Activated CD8-positive, alpha-beta memory T cell treated with anti-CD3 and anti-CD28 coated beads for 48 hours (primary cell): ENCODE measurements around the gene ATP5F1C.
"Not testable (repeated sequence)": the region's sequence is repeated elsewhere in the genome, so short reads cannot be mapped to it uniquely, and the experiment has no call there.

Experiments used
- DNase-seq, 3 experiments: peaks; one replicate each; pipeline ENCODE4 v3.0.0-alpha.2; 2020; ENCODE audit warnings: low read depth in 2 of 3, low spot score in 2 of 3

Gene ATP5F1C

DNA sequence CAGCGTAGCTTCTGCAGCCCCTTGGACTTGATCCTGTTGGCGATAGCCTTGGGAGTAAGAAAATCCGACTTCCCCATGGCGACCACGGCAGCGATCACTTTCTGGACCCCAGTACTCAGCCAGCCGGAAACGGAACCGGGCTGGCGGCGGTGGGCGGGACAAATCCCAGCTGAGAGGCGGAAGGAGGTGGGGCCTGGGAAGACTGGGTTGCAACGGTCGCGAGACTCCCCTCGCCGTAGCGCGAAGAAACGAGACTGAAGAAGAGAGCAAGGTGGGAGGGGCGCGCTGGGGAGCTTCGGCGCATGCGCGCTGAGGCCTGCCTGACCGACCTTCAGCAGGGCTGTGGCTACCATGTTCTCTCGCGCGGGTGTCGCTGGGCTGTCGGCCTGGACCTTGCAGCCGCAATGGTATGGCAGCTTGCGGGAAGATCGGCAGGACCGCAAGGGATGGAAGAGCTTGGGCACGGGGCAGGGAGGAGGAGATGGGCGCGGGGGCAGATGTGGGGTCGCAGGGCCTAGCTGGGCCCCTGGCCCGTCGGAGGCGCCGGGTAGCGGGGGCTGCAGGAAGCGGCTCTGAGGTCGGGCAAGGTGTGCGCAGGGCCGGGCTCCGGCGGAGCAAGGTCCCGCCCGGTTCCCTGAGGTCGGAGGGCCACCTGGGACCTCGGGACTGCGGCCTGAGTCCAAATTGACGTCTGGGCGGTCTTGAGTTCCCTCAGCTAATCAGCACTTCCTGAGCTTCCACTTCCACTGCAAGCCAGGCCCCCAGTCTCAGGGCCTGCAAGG is at the start of gene ATP5F1C, which contains the start of gene KIN:
ATP5F1C (plus strand) TSS at position 321 of the 782 bp plus-strand sequence; CDS start at position 352, 31 bp downstream.
KIN (minus strand) TSS at position 137 of the 782 bp plus-strand sequence; CDS start at position 77, 60 bp downstream.
- DNase-seq: peak; percentile 92 to 96 (median 93)

DNA sequence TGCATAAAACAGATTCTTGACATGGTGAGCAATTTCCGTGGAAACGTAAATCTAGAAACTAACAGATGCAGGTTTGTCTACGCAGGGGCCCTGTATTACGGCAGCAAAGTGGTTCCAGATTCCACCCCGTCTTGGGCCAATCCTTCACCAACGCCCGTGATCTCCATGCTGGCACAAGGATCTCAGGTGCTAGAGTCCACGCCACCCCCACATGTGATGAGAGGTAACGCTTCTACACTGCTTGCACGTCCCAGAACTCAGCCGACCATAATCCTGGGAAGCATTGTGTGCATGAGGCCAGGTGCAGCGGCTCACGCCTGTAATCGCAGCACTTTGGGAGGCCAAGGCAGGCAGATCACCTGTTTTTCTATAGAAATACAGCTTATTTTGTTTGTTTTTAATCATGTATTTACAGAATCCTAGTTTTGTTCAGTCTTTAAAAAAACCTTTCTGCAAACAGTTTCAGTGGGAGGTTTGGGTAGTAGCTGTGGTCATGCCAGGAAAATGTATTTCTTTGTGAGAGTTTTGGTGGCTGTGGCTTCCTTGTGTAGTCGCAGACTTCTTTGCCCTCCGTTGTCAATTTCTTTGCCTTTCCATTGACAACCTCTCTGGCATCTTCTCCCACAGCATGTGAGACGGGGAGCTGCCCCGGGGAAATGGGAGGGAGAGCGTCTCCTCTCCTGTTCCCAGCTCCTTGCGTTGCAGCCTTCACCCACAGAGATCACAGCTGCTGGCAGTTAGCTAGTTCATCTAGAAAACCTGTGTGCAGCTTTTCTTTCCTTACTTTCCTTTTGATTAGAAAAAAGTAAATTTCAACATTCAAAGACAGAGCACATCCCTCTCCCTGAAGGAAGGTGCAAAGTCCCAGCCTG is 49.2 kb upstream of the ATP5F1C start:
- DNase-seq: no peak

DNA sequence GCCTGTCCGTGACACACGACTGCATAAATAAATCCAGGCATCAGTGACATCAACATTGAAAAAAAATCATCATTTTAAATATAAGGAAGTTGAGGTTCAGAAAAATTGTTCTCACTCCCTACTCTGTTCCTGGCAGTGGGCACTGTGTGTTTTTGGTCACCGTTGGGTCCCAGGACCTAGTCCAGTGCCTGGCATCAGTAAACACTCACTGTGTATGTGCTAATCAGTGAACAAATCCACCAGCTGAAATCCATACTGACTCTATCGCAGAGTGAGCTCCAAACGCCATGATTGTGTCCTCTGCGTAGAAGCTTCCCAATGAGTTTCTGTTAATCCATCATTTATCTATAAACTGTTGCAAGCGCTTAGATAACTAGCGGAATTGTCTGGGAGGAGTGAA is 43.7 kb upstream of the ATP5F1C start:
- no peak for DNase-seq

DNA sequence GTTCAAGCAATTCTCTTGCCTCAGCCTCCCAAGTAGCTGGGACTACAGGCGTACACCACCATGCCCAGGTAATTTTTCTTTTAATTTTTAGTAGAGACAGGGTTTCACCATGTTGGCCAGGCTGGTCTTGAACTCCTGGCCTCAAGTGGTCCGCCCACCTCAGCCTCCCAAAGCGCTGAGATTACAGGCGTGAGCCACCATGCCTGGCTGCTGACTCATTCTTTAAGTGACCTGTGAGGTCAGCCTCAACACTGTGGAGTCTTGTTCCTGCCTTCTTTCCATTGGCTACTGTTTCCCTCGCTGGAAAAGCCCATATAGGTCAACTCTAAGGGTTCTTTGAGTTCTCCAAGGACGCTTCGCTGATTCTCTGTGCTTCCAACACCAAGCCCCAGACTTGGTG is 39.3 kb upstream of the ATP5F1C start:
- DNase-seq: not testable (repeated sequence)

DNA sequence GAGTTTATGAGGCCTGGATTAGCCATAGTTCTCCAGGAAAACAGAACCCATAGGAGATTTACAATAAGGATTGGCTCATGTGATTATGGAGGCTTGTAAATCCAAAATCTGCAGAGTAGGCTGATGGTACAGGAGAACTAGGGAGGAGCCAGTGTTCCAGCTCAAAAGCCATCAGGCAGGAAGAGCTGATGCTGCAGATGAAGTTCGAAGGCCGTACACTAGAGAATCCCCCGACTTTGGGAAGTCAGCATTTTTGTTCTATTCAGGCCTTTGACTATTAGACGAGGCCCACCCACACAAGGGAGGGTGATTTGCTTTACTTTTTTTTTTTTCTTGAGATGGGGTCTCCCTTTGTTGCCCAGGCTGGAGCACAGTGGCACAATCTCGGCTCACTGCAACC is 37.8 kb upstream of the ATP5F1C start:
- DNase-seq: no peak

DNA sequence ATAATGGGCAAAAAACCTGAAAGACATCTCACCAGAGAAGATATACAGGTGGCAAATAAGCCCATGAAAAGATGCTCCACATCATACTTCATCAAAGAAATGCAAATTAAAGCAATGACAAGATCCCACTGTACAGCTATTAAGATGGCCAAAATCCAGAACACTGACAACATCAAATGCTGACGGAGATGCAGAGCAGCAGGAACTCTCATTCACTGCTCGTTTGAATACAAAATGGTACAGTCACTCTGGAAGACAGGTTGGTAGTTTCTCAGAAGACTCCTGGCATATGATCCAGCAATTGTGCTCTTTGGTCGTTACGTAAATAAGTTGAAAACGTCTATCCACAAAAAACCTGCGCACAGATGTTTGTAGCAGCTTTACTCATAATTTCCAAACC is 35.7 kb upstream of the ATP5F1C start:
- no peak for DNase-seq

DNA sequence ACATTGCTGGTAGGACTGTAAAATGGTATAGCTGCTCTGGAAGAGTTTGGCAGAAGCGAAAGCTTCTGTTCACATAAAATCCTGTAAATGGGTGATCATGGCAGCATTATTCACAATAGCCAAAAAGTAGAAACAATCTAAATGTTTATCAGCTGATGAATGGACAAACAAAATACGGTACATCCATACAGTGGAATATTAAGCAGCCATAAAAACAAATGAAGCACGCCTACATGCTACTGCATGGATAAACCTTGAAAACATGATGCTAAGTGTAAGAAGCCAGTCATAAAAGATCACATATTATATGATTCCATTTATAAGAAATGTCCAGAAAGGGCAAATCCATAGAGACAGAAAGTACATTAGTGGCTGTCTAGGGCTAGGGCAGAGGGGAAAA is 32.9 kb upstream of the ATP5F1C start:
- DNase-seq: no peak

DNA sequence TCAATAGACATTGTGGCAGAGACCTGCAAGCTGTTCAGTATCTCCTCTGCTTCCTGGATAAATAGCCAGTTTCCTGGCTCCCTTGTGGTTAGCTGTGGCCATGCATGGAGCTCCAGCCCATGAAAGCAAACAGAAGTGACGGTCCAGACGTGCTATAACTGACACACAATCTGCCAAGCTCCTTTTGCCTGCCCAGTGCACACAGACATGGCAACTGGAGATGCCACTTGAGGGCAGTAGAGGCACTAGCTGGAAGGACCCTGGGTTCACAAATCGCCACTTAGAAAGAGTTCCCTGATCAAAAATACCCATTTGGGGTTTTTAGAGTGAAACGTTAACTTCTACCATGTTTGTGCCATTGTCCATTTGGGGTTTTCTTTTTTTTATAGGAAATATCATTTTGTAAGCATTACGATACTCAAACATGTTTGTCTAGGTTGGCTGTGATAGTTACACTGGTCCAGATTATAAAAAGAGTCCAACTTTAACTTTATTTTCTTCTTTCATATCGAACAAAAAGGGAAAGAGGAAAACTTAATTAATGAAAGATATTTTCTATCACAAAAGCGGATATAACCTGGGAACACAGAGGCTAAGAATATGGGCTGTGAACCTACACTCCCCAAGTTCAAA is 31.5 kb upstream of the ATP5F1C start:
- DNase-seq: no peak

DNA sequence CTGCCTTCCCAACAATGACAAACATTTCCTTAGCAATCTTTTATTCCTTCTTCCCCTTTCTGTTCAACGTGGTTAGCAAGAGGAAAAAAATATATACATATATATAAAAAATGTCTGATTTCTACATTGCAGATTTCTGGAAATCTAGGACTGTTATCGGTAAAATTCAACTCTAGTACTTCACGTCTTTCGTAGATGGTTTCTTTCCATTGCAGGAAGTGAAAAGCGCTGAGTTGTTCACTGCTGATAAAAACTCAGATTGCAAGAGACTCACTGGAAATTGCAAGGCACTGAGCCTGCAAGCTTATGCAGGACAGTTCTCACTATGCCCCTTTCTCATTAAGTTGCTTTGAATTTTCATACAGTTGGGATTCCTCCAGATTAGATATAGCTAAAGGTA is 24.0 kb upstream of the ATP5F1C start:
- no peak for DNase-seq

DNA sequence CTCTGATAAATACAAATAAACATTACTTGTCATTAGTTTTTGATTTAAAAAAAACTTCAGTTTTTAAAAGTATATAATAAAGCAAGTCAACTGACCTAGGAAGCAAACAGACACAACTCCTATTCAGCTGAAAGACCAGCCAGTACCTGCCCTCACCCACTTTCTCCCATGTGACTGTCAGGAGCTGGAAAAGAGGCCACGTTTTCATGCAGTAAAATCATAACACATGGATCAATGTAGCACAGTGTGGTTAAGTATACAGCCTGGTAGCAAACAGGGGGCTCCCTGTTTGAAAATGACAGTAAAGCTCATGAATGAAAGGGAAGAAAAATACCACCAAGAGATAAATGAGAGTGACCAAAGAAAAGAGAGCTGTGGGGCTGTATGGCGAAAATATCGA is 21.7 kb upstream of the ATP5F1C start:
- no peak for DNase-seq

DNA sequence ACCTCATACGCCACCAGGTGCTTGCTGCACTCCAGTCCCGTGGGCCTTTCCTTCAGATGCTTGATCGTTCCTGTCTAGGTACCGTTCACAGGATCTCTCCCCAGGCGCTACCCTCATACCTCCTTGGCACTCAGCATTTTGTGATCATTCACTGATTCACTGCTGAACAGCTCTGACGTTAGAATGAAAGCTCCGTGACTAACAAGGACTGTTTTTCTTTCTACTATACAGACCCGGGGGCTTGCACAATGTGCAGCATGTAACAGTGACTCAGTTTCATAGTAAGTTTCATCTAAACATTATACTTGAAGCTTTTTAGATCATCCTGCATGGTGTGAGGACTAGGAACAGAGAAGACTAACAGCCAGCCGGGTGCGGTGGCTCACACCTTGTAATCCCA is 20.8 kb upstream of the ATP5F1C start:
- DNase-seq: no peak

DNA sequence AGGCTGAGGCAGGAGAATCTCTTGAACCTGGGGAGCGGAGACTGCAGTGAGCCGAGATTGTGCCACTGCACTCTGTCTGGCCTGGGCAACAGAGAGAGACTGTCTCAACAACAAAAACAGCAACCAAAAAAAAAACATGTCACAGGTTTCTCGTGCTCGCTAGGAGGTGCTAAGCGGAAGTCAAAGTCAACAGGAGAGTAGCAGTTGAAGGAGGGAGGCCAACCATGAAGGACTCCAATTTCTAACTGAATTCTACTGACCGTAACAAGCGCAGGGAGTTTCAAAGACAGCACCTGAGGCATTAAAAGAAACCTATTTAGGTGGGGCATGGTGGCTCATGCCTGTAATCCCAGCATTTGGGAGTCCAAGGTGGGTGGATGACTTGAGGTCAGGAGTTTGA is 19.6 kb upstream of the ATP5F1C start:
- no peak for DNase-seq

DNA sequence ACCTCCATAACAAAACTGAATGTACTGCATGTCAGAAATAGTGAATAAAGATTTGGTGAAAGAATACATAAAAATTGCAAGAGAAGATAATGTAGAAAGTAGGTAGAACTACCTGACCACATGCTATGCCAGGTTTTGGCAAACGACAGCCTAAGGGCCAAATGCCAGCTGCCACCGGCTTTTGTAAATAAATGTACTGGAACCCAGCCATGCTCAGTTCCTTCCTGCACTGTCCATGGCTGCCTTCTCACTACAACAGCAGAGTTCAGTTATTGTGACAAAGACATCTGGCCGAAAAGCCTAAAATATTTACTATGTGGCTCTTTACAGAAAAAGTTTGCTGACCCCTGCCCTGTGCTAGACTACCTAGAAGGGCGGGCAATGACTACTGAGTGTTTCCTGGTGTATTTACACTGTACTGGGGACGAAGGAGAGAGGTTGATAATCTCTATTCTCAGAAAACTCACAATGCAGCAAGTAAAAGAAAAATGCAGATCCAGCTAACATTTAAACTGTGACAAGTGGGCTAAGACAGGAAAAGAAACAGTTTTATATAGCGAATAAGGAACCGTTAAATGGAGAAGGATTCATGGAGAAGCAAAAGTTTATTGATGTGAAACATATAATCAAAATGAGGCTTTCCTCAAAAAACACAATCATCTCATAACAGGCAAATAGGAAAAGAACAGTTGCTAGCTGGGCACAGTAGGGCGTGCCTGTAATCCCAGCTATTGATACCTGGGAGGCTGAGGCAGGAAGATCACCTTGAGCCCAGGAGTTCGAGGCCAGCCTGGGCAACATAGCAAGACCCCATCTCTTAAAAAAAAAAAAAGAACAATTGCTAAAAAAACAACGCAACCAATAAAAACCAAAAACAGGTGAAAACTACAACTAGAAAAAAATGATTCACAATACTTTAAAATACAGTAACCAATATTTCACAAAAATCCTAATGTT is 13.9 kb upstream of the ATP5F1C start:
- DNase-seq: no peak

DNA sequence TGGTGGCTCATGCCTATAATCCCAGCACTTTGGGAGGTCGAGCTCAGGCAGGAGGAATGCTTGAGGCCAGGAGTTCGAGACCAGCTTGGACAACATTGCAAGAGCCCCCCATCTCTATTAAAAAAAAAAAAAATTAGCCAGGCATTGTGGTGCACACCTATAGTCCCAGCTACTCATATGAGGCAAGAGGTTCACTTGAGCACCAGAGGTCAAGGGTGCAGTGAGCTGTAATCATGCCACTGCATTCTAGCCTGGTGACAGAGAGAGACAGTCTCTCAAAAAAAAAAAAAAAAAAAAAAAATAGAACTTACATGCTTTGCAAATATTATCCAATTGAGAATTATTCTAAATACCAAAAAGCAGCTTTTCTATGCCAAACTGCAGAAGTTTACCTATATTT is 11.2 kb upstream of the ATP5F1C start:
- DNase-seq: no peak

DNA sequence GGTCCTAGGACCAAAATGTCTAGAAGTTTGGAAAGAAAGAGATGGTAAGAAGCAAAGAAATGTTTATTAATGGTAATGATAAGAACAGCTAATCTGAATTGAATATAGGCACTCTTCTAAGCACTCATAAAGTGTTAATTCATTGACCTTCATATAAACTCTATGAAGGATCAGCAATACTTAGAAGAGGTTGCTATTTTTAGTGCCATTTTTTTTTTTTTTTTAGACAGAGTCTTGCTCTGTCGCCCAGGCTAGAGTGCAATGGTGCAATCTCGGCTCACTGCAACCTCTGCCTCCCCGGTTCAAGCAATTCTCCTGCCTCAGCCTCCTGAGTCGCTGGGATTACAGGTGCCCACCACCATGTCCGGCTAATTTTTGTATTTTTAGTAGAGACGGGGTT is 5.8 kb upstream of the ATP5F1C start:
- not testable (repeated sequence) for DNase-seq

DNA sequence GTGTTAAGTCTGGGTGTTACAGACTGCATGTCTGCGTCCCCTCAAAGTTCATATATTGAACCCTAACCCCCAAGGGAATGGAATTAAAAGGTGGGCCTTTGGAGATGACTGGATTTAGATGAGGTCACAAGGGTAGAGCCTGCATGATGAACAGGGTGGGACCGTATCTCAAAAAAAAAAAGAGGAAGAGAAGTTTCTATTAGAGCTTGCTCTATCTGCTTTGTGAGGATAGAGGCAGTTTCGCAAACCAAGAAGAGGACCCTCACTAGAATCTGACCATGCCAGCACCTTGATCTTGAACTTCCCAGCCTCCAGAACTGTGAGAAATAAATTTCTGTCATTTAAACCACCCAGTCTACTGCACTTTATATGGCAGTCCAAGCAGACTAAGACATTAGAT is 1.5 kb upstream of the ATP5F1C start:
- no peak for DNase-seq

DNA sequence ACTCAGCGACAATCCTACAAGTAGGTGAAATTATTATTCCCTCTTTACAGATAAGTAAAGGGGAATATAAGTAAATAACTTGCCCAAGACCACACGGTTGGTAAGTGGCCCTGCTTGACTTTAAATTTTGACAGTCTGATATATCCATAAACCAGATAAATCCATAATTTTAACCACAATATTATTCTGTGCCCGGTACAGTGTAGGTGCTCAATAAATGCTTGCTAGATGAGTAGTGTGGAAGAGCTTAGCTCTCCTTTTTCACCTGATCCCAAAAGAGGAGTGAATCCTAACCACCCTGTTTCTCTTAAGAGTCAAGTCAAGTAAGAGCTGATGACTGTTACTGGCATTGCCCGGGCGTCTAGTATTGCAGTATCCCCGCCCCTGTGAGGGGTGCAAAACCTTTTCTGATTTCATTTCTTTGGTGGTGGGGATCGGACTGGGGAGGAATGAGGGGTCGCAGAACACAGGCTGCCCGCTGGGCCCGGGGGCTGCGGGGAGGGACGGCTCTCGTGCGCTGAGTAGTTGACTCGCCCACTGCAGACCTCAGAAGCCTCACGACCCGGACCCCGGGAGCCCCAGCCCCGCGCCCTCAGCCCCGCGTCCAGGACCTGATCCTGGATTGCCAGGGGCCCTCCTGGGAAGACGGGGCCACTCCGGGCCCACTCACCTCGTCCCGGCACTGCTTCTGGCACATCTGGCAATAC is 674 bp upstream of the ATP5F1C start:
- DNase-seq: peak in 1 of 3 experiments; percentile 10

DNA sequence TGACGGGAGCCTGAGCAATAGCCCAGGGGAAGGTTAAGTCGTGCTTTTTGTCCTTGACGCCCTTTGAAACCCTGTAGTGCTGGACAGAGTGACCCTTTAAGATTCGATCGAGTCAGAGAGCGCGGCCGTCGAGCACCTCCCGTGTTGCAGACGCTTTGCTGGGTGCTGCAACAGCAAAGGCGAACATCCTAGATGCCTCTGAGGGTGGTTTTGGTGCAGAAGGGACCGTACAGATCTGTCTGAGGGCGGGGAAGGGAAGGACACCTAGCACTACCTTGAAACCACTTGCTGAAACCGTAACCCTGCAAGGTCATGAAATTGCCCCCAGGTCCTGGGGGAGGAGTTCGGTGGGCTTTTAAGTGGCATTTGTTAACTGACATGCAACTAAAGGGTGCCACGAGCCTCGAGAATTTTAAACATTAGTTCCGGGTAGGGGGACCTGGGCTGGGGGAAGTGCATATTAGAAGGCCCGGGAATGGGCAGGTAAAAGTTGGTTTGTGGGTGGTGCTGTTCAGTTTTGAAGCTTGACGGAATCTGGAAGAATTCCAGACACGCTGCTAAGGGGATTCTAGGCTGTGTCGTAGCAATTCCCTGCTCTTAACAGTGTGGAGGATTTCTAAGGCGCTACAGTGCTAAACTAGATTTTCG is 786 bp downstream of the ATP5F1C start:
- peak in 1 of 3 experiments; percentile 12 for DNase-seq

DNA sequence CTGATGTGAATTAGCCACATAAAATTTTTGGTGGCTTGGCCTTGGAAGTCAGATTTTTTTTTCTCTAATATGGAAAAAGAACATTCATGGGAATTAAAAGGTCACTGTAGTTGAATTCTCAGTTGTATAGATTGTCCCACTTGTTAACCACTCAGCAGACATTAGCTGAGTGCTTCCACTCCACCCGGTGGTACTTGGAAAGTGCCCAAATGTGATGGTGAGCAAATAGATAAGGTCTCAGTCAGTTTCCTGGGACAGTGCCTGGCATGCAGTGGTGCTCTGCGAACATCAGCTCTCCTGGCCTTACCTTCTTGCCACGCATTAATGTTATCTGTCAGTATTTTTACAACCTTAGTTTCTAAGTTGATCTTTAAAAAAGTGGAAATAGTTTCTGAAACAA is 1.4 kb downstream of the ATP5F1C start:
- DNase-seq: no peak
